Esophagus squamous epithelium (tissue), 4 donors: ENCODE measurements around the gene ATP6V1G3.

ENCODE experiments used
- CTCF ChIP-seq, 6 experiments: fragments of 450-650 bp in 4 of 6; fragments of 200-600 bp in 2 of 6; sonication (generic) in 2 of 6; IDR thresholded peaks; one replicate each; pipeline ENCODE4 v1.5.1; 2016 to 2019; ENCODE audit warnings: antibody characterized with exemption in 6 of 6, mild to moderate bottlenecking in 4 of 6, moderate library complexity in 4 of 6
- POLR2A ChIP-seq, 4 donors: fragments of 450-650 bp; IDR thresholded peaks; one replicate each; pipeline ENCODE4 v1.6.1; 2017; ENCODE audit warnings: antibody characterized with exemption in 4 of 4, mild to moderate bottlenecking in 4 of 4, moderate library complexity in 3 of 4

DNA sequence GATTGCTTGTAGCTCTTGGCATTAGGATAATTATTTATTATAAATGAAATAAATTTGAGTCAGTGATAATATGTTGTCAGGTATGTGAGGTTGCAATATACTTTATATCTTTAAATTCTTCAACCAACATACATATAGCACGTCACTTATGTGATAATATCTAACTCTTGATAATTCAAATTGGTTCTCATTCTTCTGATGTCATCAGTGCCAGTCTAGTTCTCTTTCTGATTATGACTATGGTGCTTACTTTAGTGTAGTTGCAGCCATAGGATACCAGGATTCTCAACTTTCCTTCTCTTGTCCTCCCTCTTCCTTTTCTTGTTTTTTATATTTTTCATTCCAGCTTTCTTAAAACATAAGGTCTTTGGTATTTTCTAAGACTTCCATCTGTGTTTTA is 34.8 kb upstream of the ATP6V1G3 start:
- TF ChIP-seq CTCF (IDR thresholded peaks at IDR 0.05) (no peak), POLR2A (IDR thresholded peaks at IDR 0.05) (no peak)
